Measurements from ENCODE around the gene SYNE1.

GRCh38 chr6:152207915-152208714, 429.0 kb downstream of the SYNE1 start:
- no peak for TF ChIP-seq CTCF (IDR thresholded peaks at IDR 0.05)
- no peak for TF ChIP-seq OVOL2 (CRISPR knock-in tag; IDR thresholded peaks at IDR 0.05; ENCODE audit: borderline replicate concordance)
- no peak for TF ChIP-seq ZNF138 (CRISPR knock-in tag; conservative IDR thresholded peaks at IDR 0.05)
- no peak for TF ChIP-seq ETV6 (CRISPR knock-in tag; IDR thresholded peaks at IDR 0.05)
- no peak for TF ChIP-seq ZNF671 (CRISPR knock-in tag; IDR thresholded peaks at IDR 0.05)
- TF ChIP-seq CREM (CRISPR knock-in tag; IDR thresholded peaks at IDR 0.05) = no peak
- TF ChIP-seq ZNF121 (CRISPR knock-in tag; IDR thresholded peaks at IDR 0.05) = no peak
- no peak for TF ChIP-seq JUN (CRISPR knock-in tag; IDR thresholded peaks at IDR 0.05)
- TF ChIP-seq E2F4 (CRISPR knock-in tag; IDR thresholded peaks at IDR 0.05; ENCODE audit: borderline replicate concordance, low read depth) = no peak
- TF ChIP-seq TEAD1 (CRISPR knock-in tag; IDR thresholded peaks at IDR 0.05) = no peak
- no peak for TF ChIP-seq NR3C1 (CRISPR knock-in tag; conservative IDR thresholded peaks at IDR 0.05; ENCODE audit: low read depth)
- no peak for TF ChIP-seq MAX (CRISPR knock-in tag; IDR thresholded peaks at IDR 0.05)
- no peak for TF ChIP-seq ATF1 (CRISPR knock-in tag; IDR thresholded peaks at IDR 0.05)
- TF ChIP-seq NR1H2 (CRISPR knock-in tag; IDR thresholded peaks at IDR 0.05) = no peak

All from WTC11 (cell line).